Measurements from ENCODE around the gene USP49.
A peak's percentile ranks its signal among the peaks of the same experiment; 100 is the strongest.

Gene USP49

GRCh38 chr6:41822021-41822420 is 73.2 kb downstream of the USP49 start:
- Histone ChIP-seq H3K14ac (ENCODE audit: low read length in 2 of 2) (no peak overlapping the region), H2BK5ac (ENCODE audit: low read depth, low read length, poor library complexity, severe bottlenecking) (no peak overlapping the region), H3K4ac (ENCODE audit: low read depth in 1 of 2, low read length in 2 of 2) (no peak overlapping the region), H2BK12ac (ENCODE audit: low read length in 2 of 2) (no peak overlapping the region), H3K79me1 (replicated peaks; ENCODE audit: low read length, poor library complexity, severe bottlenecking) (peaks cover 3% of the 10 kb centered on the region), H2BK120ac (ENCODE audit: low read depth, low read length) (no peak overlapping the region), H3K36me3 (ENCODE audit: control insufficient read depth in 1 of 2, insufficient read depth in 2 of 2, low read depth in 1 of 2, low read length in 2 of 2) (no peaks in the 10 kb centered on the region), H3K18ac (ENCODE audit: low read depth in 1 of 2, low read length in 2 of 2) (no peak overlapping the region), H3K4me3 (ENCODE audit: insufficient read depth in 1 of 2, low read depth in 1 of 2, low read length in 2 of 2) (no peak overlapping the region), H2AFZ (ENCODE audit: low read depth, low read length) (no peak overlapping the region), H3K4me2 (ENCODE audit: low read length, poor library complexity, severe bottlenecking) (no peak overlapping the region), H3K27ac (ENCODE audit: low read length, poor library complexity, severe bottlenecking) (no peak overlapping the region), H3K4me1 (ENCODE audit: control insufficient read depth, insufficient read depth, low read depth, low read length) (peaks cover 2% of the 10 kb centered on the region), H3K9ac (ENCODE audit: low read length) (no peak overlapping the region), H2BK15ac (ENCODE audit: low read depth, poor library complexity, severe bottlenecking) (no peak overlapping the region), H3K27me3 (ENCODE audit: control insufficient read depth in 1 of 2, insufficient read depth in 1 of 2, low read length in 2 of 2) (no peaks in the 10 kb centered on the region), H3K9me3 (ENCODE audit: control insufficient read depth, low read length) (no peaks in the 10 kb centered on the region), H4K91ac (ENCODE audit: low read length) (no peak overlapping the region), H3K23ac (ENCODE audit: low read length in 2 of 2) (no peak overlapping the region), H4K8ac (ENCODE audit: low read length) (no peak overlapping the region), H2AK5ac (ENCODE audit: low read length, severe bottlenecking) (no peak overlapping the region)
- no peak for DNase-seq
- 92% methylated on average over 1 of the region's 1 CpG for WGBS

- Histone ChIP-seq H2AK5ac (ENCODE audit: low read length, severe bottlenecking) (no peak overlapping the region), H3K36me3 (ENCODE audit: control insufficient read depth in 1 of 2, insufficient read depth in 2 of 2, low read depth in 1 of 2, low read length in 2 of 2) (no peaks in the 10 kb centered on the region), H2AFZ (ENCODE audit: low read depth, low read length) (no peak overlapping the region), H3K4ac (ENCODE audit: low read depth in 1 of 2, low read length in 2 of 2) (no peak overlapping the region), H4K8ac (ENCODE audit: low read length) (no peak overlapping the region), H3K23ac (ENCODE audit: low read length in 2 of 2) (no peak overlapping the region), H3K9ac (ENCODE audit: low read length) (no peak overlapping the region), H3K4me1 (ENCODE audit: control insufficient read depth, insufficient read depth, low read depth, low read length) (peaks cover 2% of the 10 kb centered on the region), H3K4me3 (ENCODE audit: insufficient read depth in 1 of 2, low read depth in 1 of 2, low read length in 2 of 2) (no peak overlapping the region), H3K18ac (ENCODE audit: low read depth in 1 of 2, low read length in 2 of 2) (no peak overlapping the region), H2BK12ac (ENCODE audit: low read length in 2 of 2) (no peak overlapping the region), H3K79me1 (replicated peaks; ENCODE audit: low read length, poor library complexity, severe bottlenecking) (peaks cover 3% of the 10 kb centered on the region), H3K27me3 (ENCODE audit: control insufficient read depth in 1 of 2, insufficient read depth in 1 of 2, low read length in 2 of 2) (no peaks in the 10 kb centered on the region), H4K91ac (ENCODE audit: low read length) (no peak overlapping the region), H2BK5ac (ENCODE audit: low read depth, low read length, poor library complexity, severe bottlenecking) (no peak overlapping the region), H3K27ac (ENCODE audit: low read length, poor library complexity, severe bottlenecking) (no peak overlapping the region), H2BK15ac (ENCODE audit: low read depth, poor library complexity, severe bottlenecking) (no peak overlapping the region), H3K14ac (ENCODE audit: low read length in 2 of 2) (no peak overlapping the region), H2BK120ac (ENCODE audit: low read depth, low read length) (no peak overlapping the region), H3K9me3 (ENCODE audit: control insufficient read depth, low read length) (no peaks in the 10 kb centered on the region), H3K4me2 (ENCODE audit: low read length, poor library complexity, severe bottlenecking) (no peak overlapping the region)
- DNase-seq = no peak
- 95% methylated on average over 3 of the region's 4 CpGs for WGBS
Observed at GRCh38 chr6:41821266-41821665, 73.9 kb downstream of the USP49 start.

DNA sequence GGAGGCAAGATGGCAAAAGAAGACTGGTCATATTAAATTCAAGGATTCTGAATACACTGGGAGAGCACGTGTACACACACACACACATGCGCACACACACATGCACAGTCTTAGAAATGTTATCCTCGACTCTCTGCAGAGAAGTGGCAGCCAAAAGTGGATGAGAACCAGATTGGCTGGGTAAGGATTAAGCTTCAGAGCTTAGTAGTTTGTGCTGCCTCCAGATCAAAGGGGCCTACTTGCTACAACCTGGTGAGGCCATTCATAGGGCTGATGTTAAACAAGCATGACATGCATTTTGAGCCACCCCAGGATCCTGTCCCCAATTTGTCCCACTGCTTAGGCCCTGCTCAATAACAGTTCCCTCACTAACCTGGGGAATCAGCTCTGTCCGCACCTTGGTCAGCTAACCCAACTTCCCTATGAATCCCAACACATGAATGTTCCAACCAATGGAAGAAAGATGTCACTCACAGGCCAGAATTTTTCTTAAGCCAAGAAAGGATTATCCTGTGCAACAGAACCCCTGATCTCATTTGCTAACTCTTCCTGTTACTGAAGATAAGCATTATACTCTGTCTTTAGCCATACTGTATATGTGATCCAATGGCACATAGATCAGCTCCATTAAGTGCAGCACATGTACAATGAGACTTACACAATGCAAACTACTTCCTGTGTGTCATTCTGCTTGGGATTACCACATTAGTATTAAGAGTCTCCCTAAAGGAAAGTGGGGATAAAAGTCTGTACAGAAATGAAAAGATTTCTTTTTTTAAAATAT is 76.7 kb downstream of the USP49 start:
- Histone ChIP-seq H3K4me2 (ENCODE audit: low read length, poor library complexity, severe bottlenecking) (no peak overlapping the region), H3K14ac (ENCODE audit: low read length in 2 of 2) (no peak overlapping the region), H3K79me1 (replicated peaks; ENCODE audit: low read length, poor library complexity, severe bottlenecking) (peaks cover 1% of the 10 kb centered on the region), H3K18ac (ENCODE audit: low read depth in 1 of 2, low read length in 2 of 2) (peak overlapping the region in 1 of 2 experiments; percentile 11), H3K23ac (ENCODE audit: low read length in 2 of 2) (no peak overlapping the region), H3K27ac (ENCODE audit: low read length, poor library complexity, severe bottlenecking) (no peak overlapping the region), H4K8ac (ENCODE audit: low read length) (no peak overlapping the region), H3K4me1 (ENCODE audit: control insufficient read depth, insufficient read depth, low read depth, low read length) (no peaks in the 10 kb centered on the region), H4K91ac (ENCODE audit: low read length) (no peak overlapping the region), H2BK15ac (ENCODE audit: low read depth, poor library complexity, severe bottlenecking) (no peak overlapping the region), H2BK120ac (ENCODE audit: low read depth, low read length) (no peak overlapping the region), H3K9me3 (ENCODE audit: control insufficient read depth, low read length) (no peaks in the 10 kb centered on the region), H3K4ac (ENCODE audit: low read depth in 1 of 2, low read length in 2 of 2) (no peak overlapping the region), H3K9ac (ENCODE audit: low read length) (no peak overlapping the region), H2BK5ac (ENCODE audit: low read depth, low read length, poor library complexity, severe bottlenecking) (no peak overlapping the region), H3K36me3 (ENCODE audit: control insufficient read depth in 1 of 2, insufficient read depth in 2 of 2, low read depth in 1 of 2, low read length in 2 of 2) (no peaks in the 10 kb centered on the region), H2AFZ (ENCODE audit: low read depth, low read length) (no peak overlapping the region), H2AK5ac (ENCODE audit: low read length, severe bottlenecking) (no peak overlapping the region), H2BK12ac (ENCODE audit: low read length in 2 of 2) (peak overlapping the region in 1 of 2 experiments; percentile 1), H3K27me3 (ENCODE audit: control insufficient read depth in 1 of 2, insufficient read depth in 1 of 2, low read length in 2 of 2) (no peaks in the 10 kb centered on the region), H3K4me3 (ENCODE audit: insufficient read depth in 1 of 2, low read depth in 1 of 2, low read length in 2 of 2) (no peak overlapping the region)
- 71% methylated on average over 2 of the region's 4 CpGs for WGBS
- DNase-seq = peak; percentile 51

DNA sequence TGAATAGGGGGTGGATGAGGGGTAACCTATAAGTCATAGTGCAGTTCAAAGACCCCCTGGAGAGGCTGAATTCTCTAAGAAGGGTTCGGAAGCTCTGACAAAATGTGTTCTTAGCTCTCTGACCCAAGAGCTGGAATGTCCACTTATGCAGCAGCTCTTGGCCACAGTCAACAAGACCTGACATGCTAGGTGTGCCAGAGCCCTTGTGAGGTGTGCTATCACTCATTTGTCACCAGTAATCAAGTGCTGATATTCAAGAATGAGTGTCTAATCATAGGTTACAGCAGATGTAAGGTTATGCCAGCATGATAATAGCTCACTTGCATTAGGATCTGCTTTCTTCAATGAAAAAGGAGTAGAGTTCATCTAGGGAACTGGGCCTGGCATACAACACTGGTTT is 79.6 kb downstream of the USP49 start:
- no peak overlapping the region for H2BK15ac ChIP-seq (ENCODE audit: low read depth, poor library complexity, severe bottlenecking)
- no peak overlapping the region for H4K91ac ChIP-seq (ENCODE audit: low read length)
- H3K4me1 ChIP-seq (ENCODE audit: control insufficient read depth, insufficient read depth, low read depth, low read length) = no peaks in the 10 kb centered on the region
- H3K79me1 ChIP-seq (replicated peaks; ENCODE audit: low read length, poor library complexity, severe bottlenecking) = peaks cover 1% of the 10 kb centered on the region
- no peak overlapping the region for H3K18ac ChIP-seq (ENCODE audit: low read depth in 1 of 2, low read length in 2 of 2)
- no peak overlapping the region for H3K4ac ChIP-seq (ENCODE audit: low read depth in 1 of 2, low read length in 2 of 2)
- no peaks in the 10 kb centered on the region for H3K36me3 ChIP-seq (ENCODE audit: control insufficient read depth in 1 of 2, insufficient read depth in 2 of 2, low read depth in 1 of 2, low read length in 2 of 2)
- H3K23ac ChIP-seq (ENCODE audit: low read length in 2 of 2) = no peak overlapping the region
- no peak overlapping the region for H3K4me2 ChIP-seq (ENCODE audit: low read length, poor library complexity, severe bottlenecking)
- 95% methylated on average over 1 of the region's 1 CpG for WGBS
- no peak overlapping the region for H2AFZ ChIP-seq (ENCODE audit: low read depth, low read length)
- no peaks in the 10 kb centered on the region for H3K27me3 ChIP-seq (ENCODE audit: control insufficient read depth in 1 of 2, insufficient read depth in 1 of 2, low read length in 2 of 2)
- H3K14ac ChIP-seq (ENCODE audit: low read length in 2 of 2) = no peak overlapping the region
- H3K27ac ChIP-seq (ENCODE audit: low read length, poor library complexity, severe bottlenecking) = no peak overlapping the region
- no peak overlapping the region for H2BK12ac ChIP-seq (ENCODE audit: low read length in 2 of 2)
- H3K4me3 ChIP-seq (ENCODE audit: insufficient read depth in 1 of 2, low read depth in 1 of 2, low read length in 2 of 2) = no peak overlapping the region
- no peak overlapping the region for H2AK5ac ChIP-seq (ENCODE audit: low read length, severe bottlenecking)
- no peak overlapping the region for H3K9ac ChIP-seq (ENCODE audit: low read length)
- no peak overlapping the region for H2BK120ac ChIP-seq (ENCODE audit: low read depth, low read length)
- no peak overlapping the region for H2BK5ac ChIP-seq (ENCODE audit: low read depth, low read length, poor library complexity, severe bottlenecking)
- no peak for DNase-seq
- no peaks in the 10 kb centered on the region for H3K9me3 ChIP-seq (ENCODE audit: control insufficient read depth, low read length)
- no peak overlapping the region for H4K8ac ChIP-seq (ENCODE audit: low read length)
